GM12892 (cell line): ENCODE data around the gene MYL7.

Experiments used
- POLR2A ChIP-seq: IDR thresholded peaks from 2 replicates; pipeline ENCODE4 v1.6.1; 2011; ENCODE audit warnings: low read depth, low read length, control low read depth
- POLR2AphosphoS5 ChIP-seq: IDR thresholded peaks from 2 replicates; pipeline ENCODE4 v1.6.1; 2011; ENCODE audit warnings: low read depth, low read length, control low read depth

DNA sequence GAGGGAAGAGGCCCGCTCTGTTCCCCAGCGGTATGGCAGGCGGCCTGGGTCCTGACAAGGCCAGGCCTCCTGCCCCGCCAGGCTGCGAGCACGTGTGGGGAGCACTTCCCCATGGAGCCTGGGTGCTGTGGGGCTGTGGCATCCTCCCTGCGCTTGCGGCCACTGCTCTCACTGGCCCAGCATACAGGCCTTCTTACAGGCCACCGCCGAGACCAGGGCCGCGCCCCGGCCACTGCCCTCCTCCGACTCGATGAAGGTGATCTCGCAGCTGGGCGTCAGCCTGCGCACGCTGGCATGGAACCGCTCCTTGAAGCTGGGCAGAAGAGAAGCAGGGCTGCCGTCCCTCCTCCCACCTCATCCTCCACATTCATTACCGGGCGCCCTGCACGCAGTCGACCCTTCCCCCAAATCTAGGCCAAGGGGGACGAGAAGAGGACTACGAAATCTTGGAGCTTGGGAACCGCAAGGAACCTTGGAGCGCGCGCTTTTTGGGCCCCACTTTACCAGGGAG, 3.9 kb upstream of the MYL7 start:
- TF ChIP-seq POLR2AphosphoS5: no peak
- TF ChIP-seq POLR2A: no peak
